ENCODE measurements around the gene NHLRC4. TPM values are rescaled to one million over a fixed set of nuclear protein-coding genes. Genes with fewer than 3 reads are reported as not detected.

NHLRC4 gene
- total and polyA plus RNA-seq, 8 donors = 0.35 to 1.4 (median 0.92) TPM; not detected in 3

DNA sequence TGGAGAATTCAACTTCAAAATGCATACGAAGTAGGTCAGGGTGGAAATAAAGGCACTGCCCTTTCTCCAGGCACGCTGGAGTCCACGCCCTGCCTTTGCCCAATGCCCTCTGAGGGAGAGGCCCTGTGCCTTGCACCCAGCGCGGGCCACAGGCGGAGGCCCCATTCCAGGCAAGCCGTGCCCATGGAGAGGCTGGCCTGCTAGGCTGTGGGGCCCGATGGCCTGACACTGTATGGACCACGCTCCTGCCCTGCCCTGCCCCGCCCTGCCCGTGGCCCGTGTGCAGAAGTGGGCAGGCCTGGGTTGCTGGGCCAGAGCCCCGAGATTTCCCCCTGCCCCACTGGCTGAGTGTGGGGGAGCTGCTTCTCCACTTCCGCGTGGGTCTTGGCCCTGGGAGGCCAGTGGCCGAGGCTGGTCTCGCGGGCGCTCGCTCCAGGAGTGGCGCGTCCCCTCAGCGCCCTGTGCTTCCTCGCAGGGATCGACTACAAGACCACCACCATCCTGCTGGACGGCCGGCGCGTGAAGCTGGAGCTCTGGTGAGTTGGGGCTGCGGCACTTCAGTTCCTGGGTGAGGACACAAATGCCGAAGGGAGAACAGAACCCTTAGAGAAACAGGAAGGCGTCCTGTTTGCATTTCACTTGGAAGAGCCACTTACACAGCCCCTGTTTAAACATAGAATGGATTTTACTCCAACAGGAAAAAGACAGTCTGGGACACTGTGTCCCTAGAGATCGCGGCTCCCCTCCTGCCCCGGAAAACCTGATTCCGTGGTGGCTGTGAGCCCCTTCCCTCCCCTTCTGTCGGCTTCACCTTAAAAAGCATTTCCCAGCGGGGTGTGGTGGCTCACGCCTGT lies 50.2 kb downstream of the NHLRC4 start:
- no peak for TF ChIP-seq EP300 (IDR thresholded peaks at IDR 0.05)
- TF ChIP-seq POLR2AphosphoS5 (IDR thresholded peaks at IDR 0.05) = peak in 1 of 3 donors; percentile 14
- intact Hi-C loops (cut with DNase I; ENCODE audit: low total_unique reads) = no loop called here
- Histone ChIP-seq H3K9me3 (no peaks in the 10 kb centered on the region), H3K36me3 (peaks cover 0 to 41% (median 29%) of the 10 kb centered on the region in 4 donors), H3K27me3 (no peaks in the 10 kb centered on the region), H3K4me3 (no peak overlapping the region), H3K4me1 (peaks cover 11 to 20% (median 18%) of the 10 kb centered on the region in 4 donors), H3K27ac (peak overlapping the region in 2 of 5 donors; percentile 2 to 56)
- no peak for DNase-seq
- 80 to 91% (median 85%) methylated on average over 33 to 39 of the region's 39 CpGs for WGBS, 5 donors

DNA sequence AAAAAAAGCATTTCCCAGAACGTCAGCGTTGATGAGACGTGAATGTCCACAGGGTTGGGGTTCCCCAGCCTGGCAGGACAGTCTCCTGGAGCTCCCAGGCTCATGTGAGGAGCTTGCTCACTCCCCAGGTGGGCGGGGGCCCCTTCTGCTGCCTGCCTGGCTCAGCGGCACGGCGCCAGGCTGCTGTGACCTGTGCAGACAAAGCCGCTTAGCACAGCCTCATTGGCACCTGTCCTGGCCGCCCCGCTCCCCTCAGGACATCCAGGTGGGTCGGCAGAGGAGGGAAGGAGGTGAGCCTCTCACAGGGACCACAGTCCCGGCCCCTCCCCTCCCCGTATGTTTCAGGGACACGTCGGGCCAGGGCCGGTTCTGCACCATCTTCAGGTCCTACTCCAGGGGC lies 51.0 kb downstream of the NHLRC4 start:
- no peak for TF ChIP-seq EP300 (IDR thresholded peaks at IDR 0.05)
- TF ChIP-seq POLR2A (IDR thresholded peaks at IDR 0.05) = no peak
- TF ChIP-seq, protein P1, sequence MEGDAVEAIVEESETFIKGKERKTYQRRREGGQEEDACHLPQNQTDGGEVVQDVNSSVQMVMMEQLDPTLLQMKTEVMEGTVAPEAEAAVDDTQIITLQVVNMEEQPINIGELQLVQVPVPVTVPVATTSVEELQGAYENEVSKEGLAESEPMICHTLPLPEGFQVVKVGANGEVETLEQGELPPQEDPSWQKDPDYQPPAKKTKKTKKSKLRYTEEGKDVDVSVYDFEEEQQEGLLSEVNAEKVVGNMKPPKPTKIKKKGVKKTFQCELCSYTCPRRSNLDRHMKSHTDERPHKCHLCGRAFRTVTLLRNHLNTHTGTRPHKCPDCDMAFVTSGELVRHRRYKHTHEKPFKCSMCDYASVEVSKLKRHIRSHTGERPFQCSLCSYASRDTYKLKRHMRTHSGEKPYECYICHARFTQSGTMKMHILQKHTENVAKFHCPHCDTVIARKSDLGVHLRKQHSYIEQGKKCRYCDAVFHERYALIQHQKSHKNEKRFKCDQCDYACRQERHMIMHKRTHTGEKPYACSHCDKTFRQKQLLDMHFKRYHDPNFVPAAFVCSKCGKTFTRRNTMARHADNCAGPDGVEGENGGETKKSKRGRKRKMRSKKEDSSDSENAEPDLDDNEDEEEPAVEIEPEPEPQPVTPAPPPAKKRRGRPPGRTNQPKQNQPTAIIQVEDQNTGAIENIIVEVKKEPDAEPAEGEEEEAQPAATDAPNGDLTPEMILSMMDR (IDR thresholded peaks at IDR 0.05) = no peak
- TF ChIP-seq POLR2AphosphoS5 (IDR thresholded peaks at IDR 0.05) = no peak
- 81 to 87% (median 87%) methylated on average over 15 to 16 of the region's 16 CpGs for WGBS, 5 donors
- no peaks in the 10 kb centered on the region for H3K9me3 ChIP-seq
- DNase-seq = no peak
- no peak overlapping the region for H3K4me3 ChIP-seq
- H3K27ac ChIP-seq = no peak overlapping the region
- H3K4me1 ChIP-seq = peaks cover 15 to 26% (median 22%) of the 10 kb centered on the region in 4 donors
- intact Hi-C loops (cut with DNase I; ENCODE audit: low total_unique reads) = no loop called here
- H3K36me3 ChIP-seq = peaks cover 0 to 41% (median 29%) of the 10 kb centered on the region in 4 donors
- no peaks in the 10 kb centered on the region for H3K27me3 ChIP-seq

Small RNA genes within 50 kb of the gene (small RNA-seq; reads per million reads assigned to genes)
- 0.07 to 3.2 (median 0.28) reads per million in 4 donors for gene MIR3176
- gene MIR5587 = 0 to 0.15 (median 0.05) reads per million in 4 donors
- gene Z98883.1 = 0 reads per million in 4 donors

Other genes with a start within 250 kb of the NHLRC4 start
- gene AXIN1, start 214.3 kb upstream of the NHLRC4 start, total RNA-seq = 10 to 100 TPM; 11.7 to 69.2 (median 17.0) TPM
- gene AXIN1, start 214.3 kb upstream of the NHLRC4 start, polyA plus RNA-seq = 10 to 100 TPM; 13.3 to 19.1 (median 17.9) TPM
- 100 to 1,000 TPM in 1 of 5 donors, 10 to 100 TPM in 3, 1 to 10 TPM in 1; 9.9 to 106 (median 30.7) TPM for gene MRPL28, start 196.5 kb upstream of the NHLRC4 start, total RNA-seq
- gene MRPL28, start 196.5 kb upstream of the NHLRC4 start, polyA plus RNA-seq = 100 to 1,000 TPM in 1 of 3 donors, 10 to 100 TPM in 2; 78.8 to 100 (median 83.4) TPM
- 100 to 1,000 TPM in 4 of 5 donors, 10 to 100 TPM in 1; 20.7 to 364 (median 162) TPM for gene PGAP6, start 185.0 kb upstream of the NHLRC4 start, total RNA-seq
- gene PGAP6, start 185.0 kb upstream of the NHLRC4 start, polyA plus RNA-seq = 10 to 100 TPM; 27.7 to 54.4 (median 33.9) TPM
- gene NME4, start 169.8 kb upstream of the NHLRC4 start, total RNA-seq = 100 to 1,000 TPM in 1 of 5 donors, 10 to 100 TPM in 4; 23.3 to 187 (median 49.0) TPM
- 10 to 100 TPM; 84.0 to 97.7 (median 95.6) TPM for gene NME4, start 169.8 kb upstream of the NHLRC4 start, polyA plus RNA-seq
- 100 to 1,000 TPM in 1 of 5 donors, 10 to 100 TPM in 2, 1 to 10 TPM in 2; 5.8 to 149 (median 12.5) TPM for gene DECR2, start 165.1 kb upstream of the NHLRC4 start, total RNA-seq
- gene DECR2, start 165.1 kb upstream of the NHLRC4 start, polyA plus RNA-seq = 10 to 100 TPM; 20.8 to 24.5 (median 22.6) TPM
- 100 to 1,000 TPM in 1 of 5 donors, 10 to 100 TPM in 3, 1 to 10 TPM in 1; 6.7 to 102 (median 57.8) TPM for gene RAB11FIP3, start 141.4 kb upstream of the NHLRC4 start, total RNA-seq
- gene RAB11FIP3, start 141.4 kb upstream of the NHLRC4 start, polyA plus RNA-seq = 10 to 100 TPM; 15.4 to 19.7 (median 16.2) TPM
- 100 to 1,000 TPM in 1 of 5 donors, 10 to 100 TPM in 4; 25.2 to 235 (median 83.5) TPM for gene CAPN15, start 39.3 kb upstream of the NHLRC4 start, total RNA-seq
- gene CAPN15, start 39.3 kb upstream of the NHLRC4 start, polyA plus RNA-seq = 10 to 100 TPM; 29.3 to 33.2 (median 29.6) TPM
- gene PRR35, start 6.6 kb upstream of the NHLRC4 start, total RNA-seq = not detected
- gene PRR35, start 6.6 kb upstream of the NHLRC4 start, polyA plus RNA-seq = not detected
- 100 to 1,000 TPM in 2 of 5 donors, 10 to 100 TPM in 3; 14.3 to 217 (median 52.6) TPM for gene PIGQ, start 3.0 kb downstream of the NHLRC4 start, total RNA-seq
- gene PIGQ, start 3.0 kb downstream of the NHLRC4 start, polyA plus RNA-seq = 10 to 100 TPM; 30.1 to 46.5 (median 38.0) TPM
- gene RAB40C, start 23.1 kb downstream of the NHLRC4 start, total RNA-seq = 100 to 1,000 TPM in 1 of 5 donors, 10 to 100 TPM in 4; 17.6 to 101 (median 51.3) TPM
- 10 to 100 TPM; 20.9 to 24.6 (median 22.1) TPM for gene RAB40C, start 23.1 kb downstream of the NHLRC4 start, polyA plus RNA-seq
- gene WFIKKN1, start 64.0 kb downstream of the NHLRC4 start, total RNA-seq = 10 to 100 TPM in 1 of 5 donors, 1 to 10 TPM in 1, under 1 TPM in 2, not detected in 1; 0.14 to 25.8 (median 2.5) TPM
- gene WFIKKN1, start 64.0 kb downstream of the NHLRC4 start, polyA plus RNA-seq = 1 to 10 TPM; 1.0 to 2.0 (median 1.5) TPM
- gene METTL26, start 69.3 kb downstream of the NHLRC4 start, total RNA-seq = 100 to 1,000 TPM in 2 of 5 donors, 10 to 100 TPM in 3; 17.3 to 271 (median 82.9) TPM
- gene METTL26, start 69.3 kb downstream of the NHLRC4 start, polyA plus RNA-seq = 100 to 1,000 TPM; 177 to 234 (median 218) TPM
- 100 to 1,000 TPM in 1 of 5 donors, 10 to 100 TPM in 4; 14.0 to 440 (median 67.7) TPM for gene MCRIP2, start 74.8 kb downstream of the NHLRC4 start, total RNA-seq
- 100 to 1,000 TPM in 2 of 3 donors, 10 to 100 TPM in 1; 83.2 to 109 (median 107) TPM for gene MCRIP2, start 74.8 kb downstream of the NHLRC4 start, polyA plus RNA-seq
- gene WDR90, start 82.4 kb downstream of the NHLRC4 start, total RNA-seq = 100 to 1,000 TPM in 2 of 5 donors, 10 to 100 TPM in 3; 27.2 to 114 (median 30.9) TPM
- gene WDR90, start 82.4 kb downstream of the NHLRC4 start, polyA plus RNA-seq = 10 to 100 TPM; 19.9 to 33.6 (median 22.0) TPM
- gene RHOT2, start 101.1 kb downstream of the NHLRC4 start, total RNA-seq = 100 to 1,000 TPM in 3 of 5 donors, 10 to 100 TPM in 2; 41.5 to 574 (median 171) TPM
- gene RHOT2, start 101.1 kb downstream of the NHLRC4 start, polyA plus RNA-seq = 100 to 1,000 TPM in 1 of 3 donors, 10 to 100 TPM in 2; 68.1 to 151 (median 68.8) TPM
- gene RHBDL1, start 108.7 kb downstream of the NHLRC4 start, total RNA-seq = 10 to 100 TPM in 1 of 5 donors, 1 to 10 TPM in 2, not detected in 2; 1.3 to 48.7 (median 6.7) TPM
- 1 to 10 TPM in 2 of 3 donors, not detected in 1; 2.1 to 3.3 TPM for gene RHBDL1, start 108.7 kb downstream of the NHLRC4 start, polyA plus RNA-seq
- 100 to 1,000 TPM in 3 of 5 donors, 10 to 100 TPM in 2; 43.5 to 307 (median 206) TPM for gene STUB1, start 113.4 kb downstream of the NHLRC4 start, total RNA-seq
- gene STUB1, start 113.4 kb downstream of the NHLRC4 start, polyA plus RNA-seq = 100 to 1,000 TPM; 123 to 183 (median 128) TPM
- 100 to 1,000 TPM in 4 of 5 donors, 10 to 100 TPM in 1; 24.2 to 229 (median 123) TPM for gene JMJD8, start 117.3 kb downstream of the NHLRC4 start, total RNA-seq
- 10 to 100 TPM; 27.6 to 44.2 (median 31.9) TPM for gene JMJD8, start 117.3 kb downstream of the NHLRC4 start, polyA plus RNA-seq
- 10 to 100 TPM in 4 of 5 donors, 1 to 10 TPM in 1; 2.0 to 72.3 (median 27.4) TPM for gene WDR24, start 123.4 kb downstream of the NHLRC4 start, total RNA-seq
- gene WDR24, start 123.4 kb downstream of the NHLRC4 start, polyA plus RNA-seq = 1 to 10 TPM; 4.7 to 6.7 (median 5.7) TPM
- under 1 TPM in 2 of 5 donors, not detected in 3; 0.37 to 0.72 TPM for gene FBXL16, start 138.8 kb downstream of the NHLRC4 start, total RNA-seq
- gene FBXL16, start 138.8 kb downstream of the NHLRC4 start, polyA plus RNA-seq = 1 to 10 TPM in 2 of 3 donors, under 1 TPM in 1; 0.61 to 3.6 (median 1.3) TPM
- 10 to 100 TPM in 4 of 5 donors, 1 to 10 TPM in 1; 7.1 to 79.7 (median 20.4) TPM for gene METRN, start 148.1 kb downstream of the NHLRC4 start, total RNA-seq
- 10 to 100 TPM; 36.9 to 45.8 (median 39.4) TPM for gene METRN, start 148.1 kb downstream of the NHLRC4 start, polyA plus RNA-seq
- 100 to 1,000 TPM in 1 of 5 donors, 10 to 100 TPM in 3, 1 to 10 TPM in 1; 9.7 to 602 (median 44.9) TPM for gene ANTKMT, start 154.1 kb downstream of the NHLRC4 start, total RNA-seq
- gene ANTKMT, start 154.1 kb downstream of the NHLRC4 start, polyA plus RNA-seq = 10 to 100 TPM; 35.9 to 65.0 (median 58.0) TPM
- 10 to 100 TPM in 1 of 5 donors, 1 to 10 TPM in 1, not detected in 3; 1.3 to 14.3 TPM for gene CCDC78, start 159.4 kb downstream of the NHLRC4 start, total RNA-seq
- gene CCDC78, start 159.4 kb downstream of the NHLRC4 start, polyA plus RNA-seq = 1 to 10 TPM in 2 of 3 donors, not detected in 1; 1.3 to 1.7 TPM
- 10 to 100 TPM in 1 of 5 donors, 1 to 10 TPM in 2, not detected in 2; 3.3 to 19.9 (median 4.0) TPM for gene HAGHL, start 160.1 kb downstream of the NHLRC4 start, total RNA-seq
- 1 to 10 TPM; 3.1 to 7.9 (median 3.7) TPM for gene HAGHL, start 160.1 kb downstream of the NHLRC4 start, polyA plus RNA-seq
- 100 to 1,000 TPM in 1 of 5 donors, 10 to 100 TPM in 4; 35.4 to 145 (median 62.9) TPM for gene CIAO3, start 174.0 kb downstream of the NHLRC4 start, total RNA-seq
- 10 to 100 TPM; 22.8 to 37.6 (median 37.2) TPM for gene CIAO3, start 174.0 kb downstream of the NHLRC4 start, polyA plus RNA-seq
- gene MSLN, start 193.7 kb downstream of the NHLRC4 start, total RNA-seq = 10 to 100 TPM in 1 of 5 donors, 1 to 10 TPM in 3, not detected in 1; 1.6 to 41.5 (median 3.4) TPM
- gene MSLN, start 193.7 kb downstream of the NHLRC4 start, polyA plus RNA-seq = 10 to 100 TPM in 1 of 3 donors, 1 to 10 TPM in 1, under 1 TPM in 1; 0.92 to 83.7 (median 6.1) TPM
- gene RPUSD1, start 221.4 kb downstream of the NHLRC4 start, total RNA-seq = 10 to 100 TPM in 4 of 5 donors, 1 to 10 TPM in 1; 9.0 to 43.7 (median 37.9) TPM
- 10 to 100 TPM; 16.4 to 22.9 (median 17.3) TPM for gene RPUSD1, start 221.4 kb downstream of the NHLRC4 start, polyA plus RNA-seq
- 100 to 1,000 TPM in 1 of 5 donors, 10 to 100 TPM in 2, 1 to 10 TPM in 2; 2.9 to 143 (median 15.2) TPM for gene CHTF18, start 221.6 kb downstream of the NHLRC4 start, total RNA-seq
- 10 to 100 TPM; 17.9 to 31.0 (median 25.1) TPM for gene CHTF18, start 221.6 kb downstream of the NHLRC4 start, polyA plus RNA-seq
- gene GNG13, start 233.7 kb downstream of the NHLRC4 start, total RNA-seq = not detected
- not detected for gene GNG13, start 233.7 kb downstream of the NHLRC4 start, polyA plus RNA-seq

Measured in stomach (tissue), 9 donors.